HG02884 (cell line): ENCODE data around the gene RABGAP1L.
A peak's percentile ranks its signal among the peaks of the same experiment; 100 is the strongest.

Experiments used
- ATAC-seq: cut with Tn5 transposase; IDR thresholded peaks from one replicate; pipeline ENCODE4 v1.9.1; 2021; ENCODE audit warnings: mild to moderate bottlenecking, moderate library complexity; ENCODE audit not compliant: unreplicated experiment

RABGAP1L gene

GRCh38 chr1:174975764-174976163 lies 816.4 kb downstream of the RABGAP1L start:
- no peak for ATAC-seq

- ATAC-seq: no peak
Measured at GRCh38 chr1:174976436-174977108, 817.3 kb downstream of the RABGAP1L start.

- no peak for ATAC-seq
Measured at GRCh38 chr1:174982971-174983689, 823.8 kb downstream of the RABGAP1L start.

- no peak for ATAC-seq
Measured at GRCh38 chr1:174984952-174985351, 825.6 kb downstream of the RABGAP1L start.

- ATAC-seq: no peak
Measured at GRCh38 chr1:174988539-174988938, 829.2 kb downstream of the RABGAP1L start.

- ATAC-seq: no peak
Measured at GRCh38 chr1:174988986-174989385, 829.7 kb downstream of the RABGAP1L start.

GRCh38 chr1:174989536-174990220 lies 830.4 kb downstream of the RABGAP1L start:
- ATAC-seq: no peak

GRCh38 chr1:174990382-174990999 lies 831.2 kb downstream of the RABGAP1L start:
- peak; percentile 47 for ATAC-seq

GRCh38 chr1:174991473-174991872 lies 832.2 kb downstream of the RABGAP1L start:
- no peak for ATAC-seq

- no peak for ATAC-seq
Measured at GRCh38 chr1:174995121-174995520, 835.8 kb downstream of the RABGAP1L start.

- ATAC-seq: no peak
Measured at GRCh38 chr1:174995916-174996315, 836.6 kb downstream of the RABGAP1L start.

- no peak for ATAC-seq
Measured at GRCh38 chr1:174996476-174996875, 837.2 kb downstream of the RABGAP1L start.

- ATAC-seq: no peak
Measured at GRCh38 chr1:174997041-174997440, 837.7 kb downstream of the RABGAP1L start.

GRCh38 chr1:174998569-174999215 lies 839.4 kb downstream of the RABGAP1L start:
- ATAC-seq: peak; percentile 1

- peak; percentile 78 for ATAC-seq
Measured at GRCh38 chr1:174999216-174999935, 840.1 kb downstream of the RABGAP1L start.

- peak; percentile 4 for ATAC-seq
Measured at GRCh38 chr1:174999936-175000696, 840.8 kb downstream of the RABGAP1L start, which contains the start of gene CACYBP. TSS of gene CACYBP (plus strand) at chr1:174999947. CDS start at chr1:175000181, 234 bp downstream.

GRCh38 chr1:175000697-175001187 lies 841.4 kb downstream of the RABGAP1L start:
- no peak for ATAC-seq

- no peak for ATAC-seq
Measured at GRCh38 chr1:175002910-175003517, 843.7 kb downstream of the RABGAP1L start.

- no peak for ATAC-seq
Measured at GRCh38 chr1:175003521-175003920, 844.2 kb downstream of the RABGAP1L start.
